HepG2 (cell line): ENCODE results near the gene FYB2. TPM values are rescaled to one million over a fixed set of nuclear protein-coding genes. Genes with fewer than 3 reads are reported as not detected.
A peak's percentile ranks its signal among the peaks of the same experiment; 100 is the strongest.

Experiments used
- ATF7-NPFF ChIP-seq: sonication (generic); formaldehyde crosslinking; IDR thresholded peaks from 2 replicates; pipeline ENCODE4 v1.8.1; 2023; ENCODE audit warnings: mild to moderate bottlenecking, low read depth, missing genetic modification reagents, moderate library complexity
- ATRX ChIP-seq: sonication (generic); formaldehyde crosslinking; IDR thresholded peaks from 2 replicates; pipeline ENCODE4 v1.4.0; 2020; ENCODE audit warnings: missing genetic modification reagents, borderline replicate concordance
- BCL3 ChIP-seq: sonication (generic); formaldehyde crosslinking; IDR thresholded peaks from 2 replicates; pipeline ENCODE4 v1.5.1; 2020; ENCODE audit warnings: mild to moderate bottlenecking, missing genetic modification reagents, moderate library complexity
- FOXP4 ChIP-seq: sonication (generic); formaldehyde crosslinking; IDR thresholded peaks from 2 replicates; pipeline ENCODE4 v1.4.0; 2020; ENCODE audit warnings: missing genetic modification reagents
- GATAD2A ChIP-seq: IDR thresholded peaks from 2 replicates; pipeline ENCODE4 v1.6.1; 2016
- MEF2D ChIP-seq: sonication (generic); formaldehyde crosslinking; IDR thresholded peaks from 2 replicates; pipeline ENCODE4 v1.5.1; 2020; ENCODE audit warnings: mild to moderate bottlenecking, missing genetic modification reagents
- MYNN ChIP-seq: sonication (generic); formaldehyde crosslinking; IDR thresholded peaks from 2 replicates; pipeline ENCODE4 v1.4.0; 2020; ENCODE audit warnings: mild to moderate bottlenecking, low read depth, missing genetic modification reagents
- MYPOP ChIP-seq: sonication (generic); formaldehyde crosslinking; IDR thresholded peaks from 2 replicates; pipeline ENCODE4 v1.8.1; 2023; ENCODE audit warnings: mild to moderate bottlenecking, moderate library complexity, missing genetic modification reagents
- PHB2 ChIP-seq: fragments of 450-650 bp; IDR thresholded peaks from 2 replicates; pipeline ENCODE4 v1.6.1; 2018; ENCODE audit not compliant: partially characterized antibody
- RARG ChIP-seq: sonication (generic); formaldehyde crosslinking; IDR thresholded peaks from 2 replicates; pipeline ENCODE4 v1.4.0; 2020; ENCODE audit warnings: low read depth, mild to moderate bottlenecking, missing genetic modification reagents
- RFX1 ChIP-seq: fragments of 450-650 bp; IDR thresholded peaks from 2 replicates; pipeline ENCODE4 v1.6.1; 2017
- SCMH1 ChIP-seq: sonication (generic); formaldehyde crosslinking; IDR thresholded peaks from 2 replicates; pipeline ENCODE4 v1.9.0; 2021; ENCODE audit warnings: missing genetic modification reagents, mild to moderate bottlenecking, borderline replicate concordance
- SETDB1 ChIP-seq: sonication (generic); formaldehyde crosslinking; IDR thresholded peaks from 2 replicates; pipeline ENCODE4 v1.5.1; 2020; ENCODE audit warnings: missing genetic modification reagents, mild to moderate bottlenecking, borderline replicate concordance
- TAF1 ChIP-seq: sonication (generic); formaldehyde crosslinking; IDR thresholded peaks from 2 replicates; pipeline ENCODE4 v1.4.0; 2020; ENCODE audit warnings: missing genetic modification reagents
- TBL1XR1 ChIP-seq: fragments of 150-350 bp; IDR thresholded peaks from 2 replicates; pipeline ENCODE4 v1.6.1; 2014; ENCODE audit warnings: borderline replicate concordance, low read length; ENCODE audit not compliant: partially characterized antibody
- ZNF160 ChIP-seq: sonication (generic); formaldehyde crosslinking; IDR thresholded peaks from 2 replicates; pipeline ENCODE4 v1.8.0; 2022; ENCODE audit warnings: mild to moderate bottlenecking, inconsistent platforms, missing genetic modification reagents
- ZNF292 ChIP-seq: sonication (generic); formaldehyde crosslinking; IDR thresholded peaks from 2 replicates; pipeline ENCODE4 v1.8.1; 2022; ENCODE audit warnings: mild to moderate bottlenecking, low read depth, missing genetic modification reagents, borderline replicate concordance
- ZNF44 ChIP-seq: sonication (generic); formaldehyde crosslinking; IDR thresholded peaks from 2 replicates; pipeline ENCODE4 v1.5.1; 2020; ENCODE audit warnings: mild to moderate bottlenecking, missing genetic modification reagents
- ZNF530 ChIP-seq: sonication (generic); formaldehyde crosslinking; IDR thresholded peaks from 2 replicates; pipeline ENCODE4 v1.5.0; 2020; ENCODE audit warnings: low read depth, mild to moderate bottlenecking, missing genetic modification reagents
- ZNF557 ChIP-seq: sonication (generic); formaldehyde crosslinking; IDR thresholded peaks from 2 replicates; pipeline ENCODE4 v1.4.0; 2020; ENCODE audit warnings: missing genetic modification reagents
- ZNF562 ChIP-seq: sonication (generic); formaldehyde crosslinking; IDR thresholded peaks from 2 replicates; pipeline ENCODE4 v1.8.0; 2022; ENCODE audit warnings: missing genetic modification reagents, borderline replicate concordance
- ZNF710 ChIP-seq: sonication (generic); formaldehyde crosslinking; IDR thresholded peaks from 2 replicates; pipeline ENCODE4 v1.5.0; 2020; ENCODE audit warnings: mild to moderate bottlenecking, missing genetic modification reagents, borderline replicate concordance
- ZNF713 ChIP-seq: sonication (generic); formaldehyde crosslinking; IDR thresholded peaks from 2 replicates; pipeline ENCODE4 v1.4.0; 2020; ENCODE audit warnings: mild to moderate bottlenecking, missing genetic modification reagents
- ZNF747 ChIP-seq: sonication (generic); formaldehyde crosslinking; IDR thresholded peaks from 2 replicates; pipeline ENCODE4 v1.8.1; 2023; ENCODE audit warnings: missing genetic modification reagents, mild to moderate bottlenecking, borderline replicate concordance
- ZNF788 ChIP-seq: sonication (generic); formaldehyde crosslinking; IDR thresholded peaks from 2 replicates; pipeline ENCODE4 v1.5.0; 2020; ENCODE audit warnings: mild to moderate bottlenecking, missing genetic modification reagents, borderline replicate concordance
- polyA plus RNA-seq, 8 experiments: library from polyadenylated mRNA; depleted of rRNA in 3 of 8; stranded (reverse) in 7 of 8; unstranded in 1 of 8; fragments of >200 nt; fragmentation: Illumina TruSeq in 4 of 8; extraction: Trizol in 4 of 8; gene quantifications; 2 replicates each; pipeline versions ENCODE4 v1.2.1 to v1.2.3, GENCODE V29; 2011 to 2016; ENCODE audit warnings: low read depth in 4 of 8, missing spikeins in 1 of 8, mixed read lengths in 1 of 8; ENCODE audit not compliant: insufficient read depth in 1 of 8
- total RNA-seq, 5 experiments: library from RNA; depleted of rRNA; stranded (reverse); fragments of >200 nt; fragmentation: Illumina TruSeq; extraction: Trizol; gene quantifications; 2 replicates each; pipeline ENCODE4 v1.2.3, GENCODE V29; 2016; ENCODE audit warnings: low read depth in 1 of 5

Gene FYB2
- total and polyA plus RNA-seq, 2 of the 13 experiments (the other 11 are each of a cell fraction or from before 2014, with no cell fraction given): 1.2 to 2.7 TPM

GRCh38 chr1:56688522-56689026 lies 130.6 kb downstream of the FYB2 start (continued):
- TF ChIP-seq ZNF710 (CRISPR knock-in tag): no peak
- no peak for TF ChIP-seq TBL1XR1
- no peak for TF ChIP-seq ZNF530 (CRISPR knock-in tag)
- no peak for TF ChIP-seq ATF7-NPFF (CRISPR knock-in tag)
- TF ChIP-seq ATRX: no peak
- peak; percentile 48; the same call in 1 of the 2 replicates for TF ChIP-seq ZNF292 (CRISPR knock-in tag)
- TF ChIP-seq RARG: no peak
- TF ChIP-seq TAF1 (CRISPR knock-in tag): no peak
- no peak for TF ChIP-seq SCMH1 (CRISPR knock-in tag)
- TF ChIP-seq ZNF557: no peak
- TF ChIP-seq MYPOP (CRISPR knock-in tag): no peak
- TF ChIP-seq GATAD2A (CRISPR knock-in tag): peak; percentile 88
- TF ChIP-seq ZNF788 (CRISPR knock-in tag): no peak
- peak; percentile 52; the same call in 1 of the 2 replicates for TF ChIP-seq MEF2D (CRISPR knock-in tag)
- no peak for TF ChIP-seq MYNN (CRISPR knock-in tag)
- TF ChIP-seq ZNF747: no peak
- no peak for TF ChIP-seq RFX1
- no peak for TF ChIP-seq ZNF160 (CRISPR knock-in tag)
- TF ChIP-seq BCL3 (CRISPR knock-in tag): no peak
- TF ChIP-seq PHB2: no peak
- TF ChIP-seq ZNF44 (CRISPR knock-in tag): no peak
- TF ChIP-seq SETDB1 (CRISPR knock-in tag): no peak
- TF ChIP-seq ZNF562: no peak
- TF ChIP-seq FOXP4: peak; percentile 89
- TF ChIP-seq ZNF713 (CRISPR knock-in tag): no peak
